ENCODE data around the gene CYTH1. TPM values are rescaled to one million over a fixed set of nuclear protein-coding genes. Genes with fewer than 3 reads are reported as not detected.

The CYTH1 gene
- total RNA-seq, 1 experiment from 2014 or later = 20.0 TPM

- ChIA-PET CTCF (interaction anchor here (0.6 kb wide), 1 partner anchor 173 kb away, joined by 3 read pairs; no protein-coding TSS in a partner anchor), POLR2A (interaction anchor here (0.6 kb wide), 1 partner anchor 160 kb away, joined by 8 read pairs; no protein-coding TSS in a partner anchor)
- ATAC-seq (no peak), DNase-seq (ENCODE audit: low spot score) (no peak)
- no peak overlapping the region for H3K27ac Mint-ChIP-seq
- no peak overlapping the region for H3K4me3 Mint-ChIP-seq
- no peaks in the 10 kb centered on the region for H3K9me3 Mint-ChIP-seq
- H3K4me1 Mint-ChIP-seq = peaks cover 14% of the 10 kb centered on the region
- TF ChIP-seq, protein P1, sequence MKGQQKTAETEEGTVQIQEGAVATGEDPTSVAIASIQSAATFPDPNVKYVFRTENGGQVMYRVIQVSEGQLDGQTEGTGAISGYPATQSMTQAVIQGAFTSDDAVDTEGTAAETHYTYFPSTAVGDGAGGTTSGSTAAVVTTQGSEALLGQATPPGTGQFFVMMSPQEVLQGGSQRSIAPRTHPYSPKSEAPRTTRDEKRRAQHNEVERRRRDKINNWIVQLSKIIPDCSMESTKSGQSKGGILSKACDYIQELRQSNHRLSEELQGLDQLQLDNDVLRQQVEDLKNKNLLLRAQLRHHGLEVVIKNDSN (CRISPR knock-in tag; IDR thresholded peaks at IDR 0.05) = no peak
- TF ChIP-seq SMAD4 (CRISPR knock-in tag; IDR thresholded peaks at IDR 0.05) (no peak), FOXK1 (CRISPR knock-in tag; IDR thresholded peaks at IDR 0.05) (no peak)
- no peaks in the 10 kb centered on the region for H3K27me3 Mint-ChIP-seq (ENCODE audit: low read depth)
- H3K36me3 Mint-ChIP-seq = peaks cover 7% of the 10 kb centered on the region
Observed at GRCh38 chr17:78704594-78704993, 77.5 kb downstream of the CYTH1 start.

DNA sequence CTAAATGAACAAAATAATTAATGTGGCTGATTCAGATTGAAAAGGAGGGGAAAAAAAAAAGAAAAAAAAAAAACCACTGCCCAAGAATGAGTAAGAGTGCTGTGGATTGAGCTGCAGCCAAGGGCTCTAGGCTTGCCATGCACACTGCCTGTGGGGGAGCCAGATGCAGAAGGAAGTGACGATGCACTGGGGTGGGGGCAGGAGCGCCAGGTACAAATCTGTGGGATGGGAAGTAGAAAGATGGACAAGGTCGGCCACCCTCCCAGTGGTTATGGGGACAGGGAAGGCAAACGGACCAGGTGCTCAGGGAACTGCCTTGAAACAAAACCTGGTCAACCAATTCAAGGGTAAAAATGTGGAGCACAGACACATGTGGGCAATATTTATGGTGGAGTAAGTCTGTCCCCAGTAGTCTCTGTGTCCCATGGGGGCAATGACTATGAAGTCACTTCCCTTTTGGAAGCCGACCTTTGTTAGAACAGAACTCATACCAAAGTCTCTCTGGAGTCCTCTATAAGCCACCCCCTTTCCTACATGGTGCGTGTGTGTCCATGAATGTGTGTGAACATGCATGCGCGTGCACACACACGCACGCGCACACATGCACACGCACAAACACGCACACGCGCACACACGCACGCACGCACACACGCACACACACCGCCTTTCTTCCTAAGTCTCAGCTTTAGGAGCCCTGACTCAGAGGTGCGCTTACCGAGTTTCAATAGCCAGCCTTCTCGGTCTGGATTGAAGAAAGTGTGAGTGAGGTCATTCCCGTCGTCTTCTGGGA is 84.3 kb downstream of the CYTH1 start:
- ATAC-seq = no peak
- Mint-ChIP-seq H3K27ac (no peak overlapping the region), H3K4me1 (peaks cover 11% of the 10 kb centered on the region), H3K9me3 (no peaks in the 10 kb centered on the region), H3K36me3 (peaks cover 9% of the 10 kb centered on the region; the same call in 1 of the 2 replicates), H3K4me3 (no peak overlapping the region), H3K27me3 (ENCODE audit: low read depth) (no peaks in the 10 kb centered on the region)
- TF ChIP-seq ARID4B (CRISPR knock-in tag; IDR thresholded peaks at IDR 0.05; ENCODE audit: borderline replicate concordance) (no peak), ZNF512 (CRISPR knock-in tag; IDR thresholded peaks at IDR 0.05; ENCODE audit: borderline replicate concordance) (no peak), ESRRA (CRISPR knock-in tag; IDR thresholded peaks at IDR 0.05; ENCODE audit: borderline replicate concordance) (no peak), ZNF232 (CRISPR knock-in tag; IDR thresholded peaks at IDR 0.05) (no peak)
- ChIA-PET POLR2A (no interaction called here), CTCF (interaction anchor here (1.2 kb wide), 1 partner anchor 10 kb away, joined by 3 read pairs; no protein-coding TSS in a partner anchor)
- DNase-seq (ENCODE audit: low spot score) = no peak

DNA sequence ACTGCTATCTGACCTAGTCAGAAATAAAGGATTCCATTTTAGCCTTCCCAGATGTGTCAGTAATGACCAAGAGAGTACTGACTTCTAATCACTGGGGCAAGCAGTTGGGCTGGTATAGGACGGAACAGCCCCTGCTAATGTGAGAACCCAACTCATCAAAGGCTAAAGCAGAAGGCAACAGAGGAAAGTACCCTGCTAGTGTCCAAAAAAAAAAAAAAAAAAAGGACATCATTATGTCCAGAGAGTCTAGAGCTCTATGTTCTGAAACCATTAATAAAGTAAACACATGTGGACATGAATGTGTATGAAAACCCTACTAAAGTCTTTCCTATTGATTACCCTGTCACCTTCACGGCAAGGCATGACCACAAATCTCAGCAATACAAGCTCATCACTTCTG is 85.0 kb downstream of the CYTH1 start:
- Mint-ChIP-seq H3K27ac (no peak overlapping the region), H3K9me3 (no peaks in the 10 kb centered on the region), H3K4me1 (peaks cover 8% of the 10 kb centered on the region), H3K36me3 (peaks cover 9% of the 10 kb centered on the region; the same call in 1 of the 2 replicates), H3K27me3 (ENCODE audit: low read depth) (no peaks in the 10 kb centered on the region), H3K4me3 (no peak overlapping the region)
- DNase-seq (ENCODE audit: low spot score) = no peak
- CTCF ChIA-PET = interaction anchor here (1.2 kb wide), 1 partner anchor 11 kb away, joined by 3 read pairs; no protein-coding TSS in a partner anchor
- ATAC-seq = no peak
- POLR2A ChIA-PET = no interaction called here
- TF ChIP-seq, protein P1 (CRISPR knock-in tag; IDR thresholded peaks at IDR 0.05) = no peak
- TF ChIP-seq CREB1 (CRISPR knock-in tag; IDR thresholded peaks at IDR 0.05) = no peak
- TF ChIP-seq ZNF281 (CRISPR knock-in tag; IDR thresholded peaks at IDR 0.05) = no peak
- TF ChIP-seq, protein P2, sequence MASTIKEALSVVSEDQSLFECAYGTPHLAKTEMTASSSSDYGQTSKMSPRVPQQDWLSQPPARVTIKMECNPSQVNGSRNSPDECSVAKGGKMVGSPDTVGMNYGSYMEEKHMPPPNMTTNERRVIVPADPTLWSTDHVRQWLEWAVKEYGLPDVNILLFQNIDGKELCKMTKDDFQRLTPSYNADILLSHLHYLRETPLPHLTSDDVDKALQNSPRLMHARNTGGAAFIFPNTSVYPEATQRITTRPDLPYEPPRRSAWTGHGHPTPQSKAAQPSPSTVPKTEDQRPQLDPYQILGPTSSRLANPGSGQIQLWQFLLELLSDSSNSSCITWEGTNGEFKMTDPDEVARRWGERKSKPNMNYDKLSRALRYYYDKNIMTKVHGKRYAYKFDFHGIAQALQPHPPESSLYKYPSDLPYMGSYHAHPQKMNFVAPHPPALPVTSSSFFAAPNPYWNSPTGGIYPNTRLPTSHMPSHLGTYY (CRISPR knock-in tag; IDR thresholded peaks at IDR 0.05) = no peak
- TF ChIP-seq, protein P3, sequence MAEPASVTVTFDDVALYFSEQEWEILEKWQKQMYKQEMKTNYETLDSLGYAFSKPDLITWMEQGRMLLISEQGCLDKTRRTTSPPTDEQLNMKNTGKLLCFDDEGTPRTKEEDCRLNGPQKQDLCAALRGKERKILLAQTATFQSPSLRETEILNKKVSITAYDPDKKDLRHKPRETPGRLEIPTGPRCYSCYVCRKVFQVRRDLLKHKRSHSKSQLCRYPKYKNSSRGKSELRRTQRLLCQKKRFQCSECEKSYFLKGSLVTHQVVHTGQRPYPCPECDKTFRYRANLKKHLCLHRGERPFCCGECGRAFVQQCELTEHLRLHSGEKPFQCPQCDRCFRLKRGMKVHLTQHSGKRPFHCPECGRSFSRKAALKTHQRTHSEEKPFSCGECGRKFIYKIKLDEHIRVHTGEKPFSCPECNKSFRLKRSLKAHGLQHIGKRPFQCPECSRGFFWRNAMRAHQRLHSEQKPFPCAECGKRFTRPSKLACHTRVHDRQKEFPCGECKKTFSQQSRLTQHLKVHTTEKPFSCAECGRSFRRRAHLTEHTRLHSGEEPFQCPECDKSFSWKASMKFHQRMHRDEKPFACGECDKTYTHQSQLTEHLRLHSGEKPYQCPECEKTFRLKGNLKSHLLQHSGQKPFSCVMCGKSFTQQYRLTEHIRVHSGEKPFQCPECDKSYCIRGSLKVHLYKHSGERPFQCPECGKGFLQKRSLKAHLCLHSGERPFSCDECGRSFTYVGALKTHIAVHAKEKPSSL (CRISPR knock-in tag; conservative IDR thresholded peaks at IDR 0.05) = no peak
- TF ChIP-seq ELF4 (CRISPR knock-in tag; IDR thresholded peaks at IDR 0.05; ENCODE audit: low read depth) = no peak
- no peak for TF ChIP-seq CREM (CRISPR knock-in tag; IDR thresholded peaks at IDR 0.05)
- no peak for TF ChIP-seq TEAD4 (CRISPR knock-in tag; IDR thresholded peaks at IDR 0.05)
- no peak for TF ChIP-seq GRHL2 (CRISPR knock-in tag; IDR thresholded peaks at IDR 0.05; ENCODE audit: insufficient replicate concordance, severe bottlenecking)
- no peak for TF ChIP-seq RELA (CRISPR knock-in tag; IDR thresholded peaks at IDR 0.05; ENCODE audit: borderline replicate concordance)

Data from WTC11 (cell line).